ENCODE results near the gene MECR.

Gene MECR

DNA sequence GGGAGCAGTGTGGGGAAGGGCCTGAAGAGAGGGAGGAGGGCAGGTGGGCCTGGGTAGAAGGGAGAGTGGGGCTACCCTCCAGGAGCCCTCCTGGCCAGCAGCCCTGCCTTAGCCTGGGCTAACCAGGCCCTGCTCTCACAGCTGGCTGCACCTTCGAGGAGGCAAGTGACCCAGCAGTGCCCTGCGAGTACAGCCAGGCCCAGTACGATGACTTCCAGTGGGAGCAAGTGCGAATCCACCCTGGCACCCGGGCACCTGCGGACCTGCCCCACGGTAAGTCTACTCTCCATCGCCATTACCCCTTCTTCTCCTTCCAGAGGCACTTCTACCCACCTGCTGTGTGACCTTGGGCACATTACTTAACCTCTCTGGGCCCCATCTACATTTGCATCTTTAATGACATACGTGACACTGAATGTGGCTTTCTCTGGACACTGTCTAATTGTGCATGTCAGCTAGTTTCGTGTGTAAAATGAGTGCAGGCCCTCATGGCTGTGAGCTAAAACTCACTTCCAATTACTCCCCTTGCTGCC is 24.5 kb upstream of the MECR start:
- DNase-seq: no peak

DNA sequence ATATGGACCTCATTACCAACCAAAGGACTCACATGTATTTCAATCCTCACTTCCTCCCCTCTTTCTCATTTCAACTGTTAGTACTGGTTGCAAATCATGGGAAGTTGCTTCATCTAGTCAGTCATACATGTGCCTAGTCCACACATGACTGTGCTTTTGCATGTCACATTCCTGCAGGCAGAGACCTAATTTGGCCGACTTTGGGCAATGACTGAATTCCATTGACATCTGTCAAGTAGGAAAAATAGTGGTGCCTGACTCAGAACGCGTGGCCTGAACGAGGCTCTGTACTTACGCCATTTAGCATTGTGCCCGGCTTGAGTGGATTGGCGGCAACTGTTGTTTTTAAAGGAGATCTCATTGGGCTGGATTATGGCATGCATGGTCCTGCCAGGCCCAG is 23.6 kb upstream of the MECR start:
- no peak for DNase-seq

GRCh38 chr1:29253180-29253579 is 22.4 kb upstream of the MECR start:
- DNase-seq: no peak

DNA sequence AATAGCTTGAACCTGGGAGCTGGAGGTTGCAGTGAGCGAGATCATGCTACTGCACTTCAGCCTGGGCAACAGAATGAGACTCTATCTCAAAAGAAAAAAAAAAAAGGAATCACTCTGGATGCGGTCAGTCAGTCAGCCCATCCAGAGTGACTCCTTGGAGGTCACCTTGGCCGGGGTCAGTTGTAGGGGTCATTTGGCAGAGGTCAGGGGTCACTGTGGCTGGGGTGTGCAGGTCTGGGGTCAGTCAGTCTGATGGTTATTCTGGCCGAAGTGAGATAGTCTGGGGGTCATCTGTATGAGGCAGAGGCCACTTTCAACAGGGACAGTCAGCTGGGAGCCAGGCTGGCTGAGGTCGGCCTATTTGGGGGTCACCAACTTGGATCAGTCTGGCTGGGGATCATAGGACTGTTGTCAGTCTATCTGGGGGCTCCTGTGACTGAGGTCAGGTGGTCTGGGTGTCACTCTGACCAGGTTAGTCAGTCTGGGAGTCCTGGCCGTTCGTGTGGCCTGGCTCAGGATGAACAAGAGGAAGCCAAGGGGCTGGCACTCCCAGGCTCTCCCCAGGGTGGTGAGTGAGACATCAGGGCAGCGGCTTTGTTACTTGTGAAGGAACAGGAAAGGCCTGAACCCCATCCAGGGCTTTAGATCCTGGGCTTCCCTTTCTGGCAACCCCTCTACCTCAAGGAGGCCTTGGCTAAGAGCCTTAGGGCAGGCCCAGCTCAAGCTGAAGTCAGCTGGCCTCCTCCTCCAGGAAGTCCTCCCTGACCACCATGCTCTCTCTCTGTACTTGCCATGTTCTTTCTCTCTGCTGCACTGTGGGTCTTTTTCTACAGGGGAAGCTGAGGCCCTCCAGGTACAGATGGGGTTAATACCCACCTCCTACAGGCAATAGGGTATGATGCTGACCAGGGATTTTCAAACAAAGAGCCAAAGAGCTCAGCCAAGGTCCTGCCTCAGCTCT is 20.7 kb upstream of the MECR start:
- no peak for DNase-seq

- DNase-seq: no peak
Measured at GRCh38 chr1:29249951-29250581, 19.3 kb upstream of the MECR start.

GRCh38 chr1:29249170-29249691 is 18.5 kb upstream of the MECR start:
- DNase-seq: no peak

- DNase-seq: no peak
Measured at GRCh38 chr1:29248409-29248808, 17.7 kb upstream of the MECR start.

GRCh38 chr1:29247571-29248273 is 17.0 kb upstream of the MECR start:
- no peak for DNase-seq

DNA sequence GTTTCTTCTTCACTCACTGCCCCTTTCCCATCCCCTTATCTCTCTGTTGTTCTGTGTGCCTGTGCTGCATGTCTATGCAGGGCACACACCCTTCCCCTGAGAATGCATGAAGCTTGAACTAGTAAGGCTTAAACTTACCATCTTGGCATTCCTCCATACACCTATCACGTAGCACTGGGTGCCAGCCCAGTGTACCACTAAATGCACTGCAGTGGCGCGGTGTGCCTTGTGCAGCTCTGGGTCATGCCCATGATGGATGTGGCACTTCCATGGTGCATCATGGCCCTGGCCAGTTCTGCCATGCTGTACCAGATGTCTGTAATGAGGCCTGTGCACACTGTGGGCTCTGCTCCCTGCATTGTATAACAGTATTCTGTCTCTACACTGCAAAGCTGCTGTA is 16.3 kb upstream of the MECR start:
- DNase-seq: no peak

- no peak for DNase-seq
Measured at GRCh38 chr1:29245876-29246275, 15.1 kb upstream of the MECR start.

DNA sequence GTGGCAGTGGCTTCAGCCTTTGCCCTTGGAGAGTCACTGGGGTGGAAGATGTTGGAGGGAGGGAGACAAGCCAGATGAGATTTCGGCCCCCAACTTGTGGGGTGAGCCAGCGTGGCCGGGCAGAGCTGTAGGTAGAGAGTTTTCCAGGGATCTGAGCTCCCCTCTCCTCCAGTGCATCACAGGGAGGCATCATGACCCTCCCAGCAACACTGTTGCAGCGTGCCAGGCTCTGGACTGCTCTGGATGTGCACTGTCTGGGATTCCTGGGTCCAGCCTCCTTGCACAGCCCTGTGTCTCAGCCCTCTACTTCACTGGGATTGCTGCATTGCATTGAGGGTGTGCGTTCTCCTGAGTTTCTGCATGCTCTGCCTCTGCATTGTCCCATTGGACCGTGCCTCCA is 14.5 kb upstream of the MECR start:
- DNase-seq: no peak

DNA sequence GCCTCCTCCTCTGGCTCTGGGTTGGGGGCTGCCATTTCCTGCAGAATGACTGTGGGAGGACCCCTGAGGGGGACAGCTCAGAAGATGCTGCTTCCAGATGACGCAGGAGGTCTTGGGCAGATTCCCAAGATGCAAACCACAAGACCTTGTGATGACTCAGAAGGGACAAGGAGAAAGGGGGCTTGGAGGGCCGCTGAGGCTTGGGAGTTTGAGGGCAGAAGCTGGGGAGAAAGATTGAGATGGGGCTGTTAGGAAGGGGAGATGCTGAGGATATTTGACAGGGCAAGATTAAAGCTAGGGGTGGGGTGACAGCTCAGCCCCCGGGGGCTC is 13.1 kb upstream of the MECR start:
- no peak for DNase-seq

- DNase-seq: no peak
Measured at GRCh38 chr1:29243023-29243870, 12.5 kb upstream of the MECR start.

- no peak for DNase-seq
Measured at GRCh38 chr1:29240986-29241385, 10.3 kb upstream of the MECR start.

- no peak for DNase-seq
Measured at GRCh38 chr1:29240400-29240837, 9.7 kb upstream of the MECR start.

DNA sequence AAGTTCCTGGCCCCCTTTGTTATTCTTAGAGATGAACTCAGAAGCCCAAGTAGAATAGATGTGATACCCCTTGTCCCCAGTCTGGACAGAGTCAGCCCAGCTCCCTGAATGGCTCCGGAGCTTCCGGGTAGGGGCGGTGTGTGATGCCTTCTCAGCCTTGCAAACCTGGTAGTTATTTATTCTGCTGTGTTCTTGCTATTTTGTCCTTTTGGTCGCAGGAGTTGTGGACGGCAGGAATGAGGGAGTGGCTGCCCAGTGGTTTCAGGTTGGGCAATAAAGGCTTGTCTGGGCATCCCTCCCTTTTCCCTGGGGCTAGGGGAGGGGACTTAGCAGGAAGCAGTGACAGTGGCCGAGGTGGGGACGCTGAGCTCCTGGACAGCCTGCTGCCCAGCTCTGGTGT is 8.4 kb upstream of the MECR start:
- DNase-seq: no peak

DNA sequence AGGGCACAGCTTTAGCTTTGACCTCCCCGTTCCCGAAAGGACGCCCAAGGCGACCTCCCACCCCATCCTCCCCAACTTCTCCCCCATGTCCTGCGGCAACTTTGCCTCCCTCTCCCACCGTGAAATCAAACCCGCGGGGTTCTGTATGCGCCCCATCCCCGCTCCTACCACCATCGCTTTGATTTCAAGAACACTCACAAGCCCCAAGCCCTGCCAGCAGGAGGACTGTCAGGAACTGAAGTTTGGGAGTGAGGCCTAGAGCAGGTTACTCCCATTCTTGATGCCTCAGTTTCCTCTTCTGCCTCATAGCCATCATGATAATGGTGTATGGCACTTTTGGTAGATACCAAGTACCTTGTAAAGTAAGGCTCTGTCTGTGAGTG is 7.9 kb upstream of the MECR start:
- DNase-seq: no peak

GRCh38 chr1:29237852-29238619 is 7.3 kb upstream of the MECR start:
- DNase-seq: no peak

- no peak for DNase-seq
Measured at GRCh38 chr1:29237129-29237821, 6.5 kb upstream of the MECR start.

GRCh38 chr1:29236712-29237128 is 6.0 kb upstream of the MECR start:
- DNase-seq: no peak
